ENCODE results near the gene TMEM8B. TPM values are rescaled to one million over a fixed set of nuclear protein-coding genes. Genes with fewer than 3 reads are reported as not detected.

Gene TMEM8B
- total RNA-seq, 2 donors from 2014 or later, result 14.6 to 24.2 TPM

DNA sequence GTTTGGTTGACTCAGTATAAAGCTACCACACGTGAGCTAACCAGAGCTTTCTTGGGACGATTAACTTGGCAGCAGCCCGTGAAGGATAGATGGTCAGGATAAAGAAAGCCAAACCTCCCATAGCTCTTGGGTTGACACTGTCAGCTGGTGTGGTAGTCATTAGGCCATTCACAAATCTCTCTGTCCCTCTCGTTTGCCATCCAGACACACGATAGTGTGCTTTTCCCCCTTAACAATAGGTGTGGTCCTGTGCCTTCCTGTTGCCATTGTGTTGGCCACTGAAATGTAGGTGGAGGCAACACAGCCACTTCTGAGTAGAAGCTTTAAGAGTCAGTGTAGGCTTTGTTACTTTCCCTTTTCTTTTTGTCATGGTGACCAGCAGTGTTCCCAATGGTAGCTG, 29.4 kb downstream of the TMEM8B start:
- no peaks in the 10 kb centered on the region for H3K27me3 ChIP-seq (replicated peaks; ENCODE audit: insufficient read depth)
- peaks cover 4% of the 10 kb centered on the region for H3K36me3 ChIP-seq
- H3K9me3 ChIP-seq, result no peaks in the 10 kb centered on the region
- no peak overlapping the region for H3K27ac ChIP-seq
- TF ChIP-seq, protein P1, sequence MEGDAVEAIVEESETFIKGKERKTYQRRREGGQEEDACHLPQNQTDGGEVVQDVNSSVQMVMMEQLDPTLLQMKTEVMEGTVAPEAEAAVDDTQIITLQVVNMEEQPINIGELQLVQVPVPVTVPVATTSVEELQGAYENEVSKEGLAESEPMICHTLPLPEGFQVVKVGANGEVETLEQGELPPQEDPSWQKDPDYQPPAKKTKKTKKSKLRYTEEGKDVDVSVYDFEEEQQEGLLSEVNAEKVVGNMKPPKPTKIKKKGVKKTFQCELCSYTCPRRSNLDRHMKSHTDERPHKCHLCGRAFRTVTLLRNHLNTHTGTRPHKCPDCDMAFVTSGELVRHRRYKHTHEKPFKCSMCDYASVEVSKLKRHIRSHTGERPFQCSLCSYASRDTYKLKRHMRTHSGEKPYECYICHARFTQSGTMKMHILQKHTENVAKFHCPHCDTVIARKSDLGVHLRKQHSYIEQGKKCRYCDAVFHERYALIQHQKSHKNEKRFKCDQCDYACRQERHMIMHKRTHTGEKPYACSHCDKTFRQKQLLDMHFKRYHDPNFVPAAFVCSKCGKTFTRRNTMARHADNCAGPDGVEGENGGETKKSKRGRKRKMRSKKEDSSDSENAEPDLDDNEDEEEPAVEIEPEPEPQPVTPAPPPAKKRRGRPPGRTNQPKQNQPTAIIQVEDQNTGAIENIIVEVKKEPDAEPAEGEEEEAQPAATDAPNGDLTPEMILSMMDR (IDR thresholded peaks at IDR 0.05), result no peak
- DNase-seq (ENCODE audit: low spot score) (no peak), ATAC-seq (ENCODE audit: insufficient number of reproducible peaks, low FRiP score, low read depth) (no peak)
- H3K4me3 ChIP-seq, result no peak overlapping the region
- H3K4me1 ChIP-seq (ENCODE audit: control insufficient read depth in 1 of 2, low read depth in 2 of 2), result no peaks in the 10 kb centered on the region

DNA sequence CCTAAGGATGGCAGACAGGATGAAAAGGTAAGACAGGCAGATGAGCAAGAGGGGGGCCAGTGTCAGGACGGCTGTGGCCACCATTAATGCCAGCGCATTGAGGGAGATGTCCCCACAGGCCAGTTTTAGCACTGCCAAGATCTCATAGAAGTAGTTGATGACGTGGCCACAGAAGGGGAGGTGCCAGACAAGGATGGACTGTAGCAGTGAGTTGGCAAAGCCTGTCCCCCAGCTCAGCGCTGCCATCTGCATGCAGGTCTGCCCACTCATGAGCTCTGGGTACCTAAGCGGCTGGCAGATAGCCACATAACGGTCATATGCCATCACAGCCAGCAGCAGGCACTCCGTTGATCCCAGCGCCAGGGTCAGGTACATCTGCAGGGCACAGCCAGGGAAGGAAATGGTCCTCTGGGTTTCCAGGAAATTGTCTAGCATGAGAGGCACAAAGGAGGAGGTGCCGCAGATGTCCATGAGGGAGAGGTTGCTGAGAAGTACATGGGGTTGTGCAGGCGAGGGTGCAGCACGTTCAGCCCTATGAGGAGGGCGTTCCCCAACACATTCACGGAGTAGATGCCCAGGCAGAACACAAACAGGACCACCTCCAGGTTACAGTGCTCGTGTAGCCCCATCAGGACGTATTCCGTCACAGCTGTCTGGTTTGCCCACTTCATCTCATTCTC, 30.4 kb downstream of the TMEM8B start:
- H3K4me3 ChIP-seq, result no peak overlapping the region
- TF ChIP-seq, protein P1 (IDR thresholded peaks at IDR 0.05), result no peak
- DNase-seq (ENCODE audit: low spot score) (no peak), ATAC-seq (ENCODE audit: insufficient number of reproducible peaks, low FRiP score, low read depth) (no peak)
- H3K27ac ChIP-seq, result no peak overlapping the region
- H3K9me3 ChIP-seq, result no peaks in the 10 kb centered on the region
- no peaks in the 10 kb centered on the region for H3K36me3 ChIP-seq
- no peaks in the 10 kb centered on the region for H3K4me1 ChIP-seq (ENCODE audit: control insufficient read depth in 1 of 2, low read depth in 2 of 2)
- H3K27me3 ChIP-seq (replicated peaks; ENCODE audit: insufficient read depth), result no peaks in the 10 kb centered on the region

DNA sequence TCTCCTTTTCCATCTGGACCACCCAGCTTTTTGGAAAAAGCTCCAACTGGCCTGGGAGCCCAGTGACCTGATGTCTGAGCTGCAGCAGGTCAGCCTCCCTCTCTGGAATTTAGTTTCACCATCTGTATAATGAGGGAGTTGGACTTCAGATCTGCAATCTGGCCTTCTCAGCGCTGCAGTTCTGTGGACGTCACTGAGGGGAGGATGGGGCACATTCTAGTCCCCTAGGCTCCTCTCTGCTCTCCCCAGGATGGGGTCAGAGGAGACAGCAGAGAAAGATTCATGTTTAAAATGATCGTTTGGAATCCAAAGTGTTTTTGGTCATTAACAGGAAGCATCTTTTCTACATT, 30.9 kb downstream of the TMEM8B start:
- TF ChIP-seq, protein P1 (IDR thresholded peaks at IDR 0.05), result no peak
- Histone ChIP-seq H3K9me3 (no peaks in the 10 kb centered on the region), H3K4me3 (no peak overlapping the region), H3K27me3 (replicated peaks; ENCODE audit: insufficient read depth) (no peaks in the 10 kb centered on the region), H3K36me3 (no peaks in the 10 kb centered on the region), H3K4me1 (ENCODE audit: control insufficient read depth in 1 of 2, low read depth in 2 of 2) (no peaks in the 10 kb centered on the region), H3K27ac (no peak overlapping the region)
- ATAC-seq (ENCODE audit: insufficient number of reproducible peaks, low FRiP score, low read depth) (no peak), DNase-seq (ENCODE audit: low spot score) (no peak)

DNA sequence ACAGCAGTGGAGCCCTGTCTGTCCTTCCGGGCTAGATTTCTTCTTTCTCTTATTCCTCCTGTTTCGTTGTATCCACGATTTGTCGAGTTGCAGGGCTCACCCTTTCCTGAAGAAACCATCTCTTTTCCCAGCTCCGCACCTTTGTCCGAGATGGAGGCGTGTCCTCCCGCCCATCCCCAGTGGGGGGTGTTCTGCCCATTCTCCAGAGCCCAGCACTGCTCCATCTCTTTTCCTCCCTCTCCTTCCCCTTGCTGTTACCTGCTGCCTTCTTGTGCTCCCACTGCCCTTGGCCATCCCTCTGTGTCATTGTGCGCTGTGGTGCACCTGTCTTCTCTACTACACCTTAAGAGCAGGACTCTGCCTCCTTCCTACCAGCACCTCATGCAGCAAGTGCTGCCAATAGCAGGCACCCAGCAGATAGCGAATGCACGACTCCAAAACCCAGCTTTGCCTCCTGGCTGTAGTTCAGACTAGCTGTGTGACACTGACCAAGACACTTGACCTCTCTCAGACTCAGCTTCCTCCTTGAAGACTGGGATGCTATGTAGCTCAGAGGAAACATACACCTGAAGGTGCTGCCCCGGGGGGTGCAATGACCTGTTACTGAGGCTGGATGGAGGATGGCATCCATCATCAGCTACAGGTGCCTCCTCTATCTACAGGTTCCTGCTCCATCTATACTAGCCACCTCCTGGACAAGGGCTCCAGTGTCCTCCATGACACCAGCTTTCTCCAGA, 32.3 kb downstream of the TMEM8B start:
- Histone ChIP-seq H3K4me1 (ENCODE audit: control insufficient read depth in 1 of 2, low read depth in 2 of 2) (no peaks in the 10 kb centered on the region), H3K9me3 (no peaks in the 10 kb centered on the region), H3K4me3 (no peak overlapping the region), H3K27me3 (replicated peaks; ENCODE audit: insufficient read depth) (peaks cover 1% of the 10 kb centered on the region), H3K36me3 (no peaks in the 10 kb centered on the region), H3K27ac (no peak overlapping the region)
- DNase-seq (ENCODE audit: low spot score) (no peak), ATAC-seq (ENCODE audit: insufficient number of reproducible peaks, low FRiP score, low read depth) (no peak)
- TF ChIP-seq, protein P1 (IDR thresholded peaks at IDR 0.05), result no peak

DNA sequence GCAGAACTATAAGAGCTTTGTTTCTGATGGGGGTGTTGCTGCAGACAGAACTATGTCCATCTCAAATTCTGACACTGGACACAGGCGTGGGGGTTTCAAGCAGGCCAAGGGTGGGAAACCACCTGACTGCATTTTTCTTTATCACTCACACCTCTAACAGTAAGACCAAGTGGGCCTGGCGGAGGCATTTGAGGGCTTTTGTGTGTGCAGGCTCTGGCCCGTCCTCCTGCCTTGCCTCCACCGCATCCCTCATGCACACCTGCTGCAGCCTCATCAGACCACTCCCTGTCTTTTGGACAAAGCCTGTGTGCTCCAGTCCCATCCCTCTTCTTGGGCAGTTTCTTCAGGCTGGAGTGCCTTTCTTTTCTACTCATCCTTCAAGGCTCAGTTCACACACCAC, 33.3 kb downstream of the TMEM8B start:
- Histone ChIP-seq H3K9me3 (no peaks in the 10 kb centered on the region), H3K36me3 (no peaks in the 10 kb centered on the region), H3K4me3 (no peak overlapping the region), H3K27ac (no peak overlapping the region), H3K27me3 (replicated peaks; ENCODE audit: insufficient read depth) (peaks cover 4% of the 10 kb centered on the region), H3K4me1 (ENCODE audit: control insufficient read depth in 1 of 2, low read depth in 2 of 2) (no peaks in the 10 kb centered on the region)
- TF ChIP-seq, protein P1 (IDR thresholded peaks at IDR 0.05), result no peak
- DNase-seq (ENCODE audit: low spot score) (no peak), ATAC-seq (ENCODE audit: insufficient number of reproducible peaks, low FRiP score, low read depth) (no peak)

Measured in thoracic aorta (tissue), 2 donors.